ENCODE results near the gene ANKH.

The ANKH gene

GRCh38 chr5:14710313-14710994 lies 161.1 kb downstream of the ANKH start:
- DNase-seq, result no peak

- no peak for DNase-seq
These were observed 163.0 kb downstream of the ANKH start for GRCh38 chr5:14708551-14708950.

GRCh38 chr5:14707811-14708390 lies 163.7 kb downstream of the ANKH start:
- no peak for DNase-seq

- no peak for DNase-seq
These were observed 165.0 kb downstream of the ANKH start for GRCh38 chr5:14706615-14707021.

GRCh38 chr5:14705556-14705955 lies 166.0 kb downstream of the ANKH start:
- DNase-seq, result no peak

GRCh38 chr5:14702238-14702839 lies 169.2 kb downstream of the ANKH start:
- no peak for DNase-seq

- no peak for DNase-seq
These were observed 170.0 kb downstream of the ANKH start for GRCh38 chr5:14701556-14701955.

- DNase-seq, result no peak
These were observed 170.8 kb downstream of the ANKH start for GRCh38 chr5:14700478-14701436.

- no peak for DNase-seq
These were observed 171.7 kb downstream of the ANKH start for GRCh38 chr5:14699807-14700400.

- DNase-seq, result no peak
These were observed 172.4 kb downstream of the ANKH start for GRCh38 chr5:14699159-14699558.

- DNase-seq, result no peak
These were observed 173.1 kb downstream of the ANKH start for GRCh38 chr5:14698495-14698894.

- DNase-seq, result no peak
These were observed 174.7 kb downstream of the ANKH start for GRCh38 chr5:14696851-14697250.

GRCh38 chr5:14696057-14696456 lies 175.5 kb downstream of the ANKH start:
- no peak for DNase-seq

- DNase-seq, result no peak
These were observed 176.4 kb downstream of the ANKH start for GRCh38 chr5:14695152-14695551.

GRCh38 chr5:14693070-14693469 lies 178.5 kb downstream of the ANKH start:
- DNase-seq, result no peak

- DNase-seq, result no peak
These were observed 184.4 kb downstream of the ANKH start for GRCh38 chr5:14687023-14687665.

GRCh38 chr5:14686517-14686916 lies 185.1 kb downstream of the ANKH start:
- DNase-seq, result no peak

GRCh38 chr5:14685757-14686156 lies 185.8 kb downstream of the ANKH start:
- DNase-seq, result no peak

- DNase-seq, result no peak
These were observed 186.8 kb downstream of the ANKH start for GRCh38 chr5:14684757-14685156.

GRCh38 chr5:14683906-14684455 lies 187.6 kb downstream of the ANKH start:
- DNase-seq, result no peak

GRCh38 chr5:14681236-14681752 lies 190.3 kb downstream of the ANKH start:
- DNase-seq, result no peak

- no peak for DNase-seq
These were observed 192.0 kb downstream of the ANKH start for GRCh38 chr5:14679595-14679994.
